DMS53 (cell line): ENCODE results near the gene PTCD2.
A peak's percentile ranks its signal among the peaks of the same experiment; 100 is the strongest.
"Not testable (repeated sequence)": the region's sequence is repeated elsewhere in the genome, so short reads cannot be mapped to it uniquely, and the experiment has no call there.

Source experiments
- DNase-seq: peaks from one replicate; lab custom pipeline; 2025; lab: John Stamatoyannopoulos, UW

The PTCD2 gene

DNA sequence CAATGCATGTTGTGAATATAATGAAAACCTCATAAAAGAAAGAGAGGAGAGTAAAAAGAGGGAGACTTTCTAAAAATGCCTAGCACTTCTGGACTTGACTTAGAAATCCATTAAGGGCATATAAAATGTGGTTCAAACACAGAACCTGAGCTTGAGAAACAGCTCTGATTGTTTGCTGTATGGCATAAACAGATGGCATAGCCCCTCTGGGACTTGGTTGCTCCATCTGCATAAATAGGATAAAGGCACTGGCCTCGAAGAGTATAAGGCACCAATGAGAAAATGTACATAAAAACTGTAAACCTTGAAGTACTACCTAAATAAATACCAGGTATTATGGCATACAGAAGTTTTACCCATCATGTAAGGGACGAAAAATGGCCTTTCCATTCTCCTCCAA lies 23.9 kb upstream of the PTCD2 start:
- no peak for DNase-seq

DNA sequence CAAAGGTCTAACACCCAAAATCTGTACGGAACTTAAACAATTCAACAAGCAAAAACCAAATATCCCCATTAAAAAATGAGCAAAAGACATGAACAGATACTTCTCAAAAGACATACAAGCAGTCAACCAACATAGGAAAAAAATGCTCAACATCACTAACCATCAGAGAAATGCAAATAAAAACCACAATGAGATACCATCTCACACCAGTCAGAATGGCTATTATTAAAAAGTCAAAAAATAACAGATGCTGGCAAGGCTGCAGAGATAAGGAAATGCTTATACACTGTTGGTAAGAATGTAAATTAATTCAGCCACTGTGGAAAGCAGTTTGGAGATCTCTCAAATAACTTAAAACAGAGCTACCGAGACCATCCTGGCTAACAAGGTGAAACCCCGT lies 22.0 kb upstream of the PTCD2 start:
- not testable (repeated sequence) for DNase-seq

DNA sequence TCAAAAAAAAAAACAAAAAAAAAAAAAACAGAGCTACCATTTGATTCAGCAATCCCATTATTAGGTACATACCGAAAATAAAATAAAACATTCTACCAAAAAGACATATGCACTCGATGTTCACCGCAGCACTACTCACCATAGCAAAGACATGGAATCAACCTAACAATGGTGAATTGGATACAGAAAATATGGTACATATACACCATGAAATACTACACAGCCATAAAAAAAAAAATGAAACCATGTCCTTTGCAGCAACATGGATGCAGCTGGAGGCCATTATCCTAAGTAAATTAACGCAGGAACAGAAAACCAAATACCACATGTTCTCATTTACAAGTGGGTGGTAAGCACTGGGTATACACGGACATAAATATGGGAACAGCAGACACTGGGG lies 21.5 kb upstream of the PTCD2 start:
- no peak for DNase-seq

DNA sequence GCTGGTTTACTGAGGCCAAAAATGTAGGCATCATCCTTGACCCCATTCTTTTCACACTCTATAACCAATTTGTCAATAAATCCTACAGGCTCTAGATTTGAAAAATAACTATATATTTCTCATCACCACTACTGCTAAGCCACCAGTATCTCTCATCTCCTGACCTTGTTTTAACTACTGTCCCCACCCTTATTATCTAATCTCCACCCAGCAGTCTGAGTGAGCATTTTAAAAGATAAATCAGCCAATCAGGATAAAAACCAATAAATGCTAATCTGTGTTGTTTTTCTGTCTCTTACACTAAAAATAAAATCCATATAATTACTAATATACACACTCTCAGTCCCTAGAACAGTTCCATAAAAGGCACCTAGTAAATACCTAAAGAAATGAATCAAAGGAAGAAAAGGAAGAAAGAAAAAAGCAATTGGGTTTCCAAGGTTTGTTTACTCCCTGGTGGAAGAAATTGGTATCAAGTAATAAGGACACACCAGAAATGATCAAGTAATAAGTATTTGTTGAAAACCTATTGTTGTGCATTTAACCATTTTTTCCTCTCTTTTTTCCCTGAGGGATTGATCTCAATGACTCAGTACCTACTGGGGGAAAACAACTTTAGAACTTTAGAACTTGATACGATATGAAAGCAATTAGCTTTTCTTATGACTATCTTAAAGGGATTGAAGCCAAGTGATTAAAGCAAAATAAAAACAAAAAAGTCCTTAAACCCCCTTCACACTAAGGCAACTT lies 19.4 kb upstream of the PTCD2 start:
- DNase-seq, result no peak

DNA sequence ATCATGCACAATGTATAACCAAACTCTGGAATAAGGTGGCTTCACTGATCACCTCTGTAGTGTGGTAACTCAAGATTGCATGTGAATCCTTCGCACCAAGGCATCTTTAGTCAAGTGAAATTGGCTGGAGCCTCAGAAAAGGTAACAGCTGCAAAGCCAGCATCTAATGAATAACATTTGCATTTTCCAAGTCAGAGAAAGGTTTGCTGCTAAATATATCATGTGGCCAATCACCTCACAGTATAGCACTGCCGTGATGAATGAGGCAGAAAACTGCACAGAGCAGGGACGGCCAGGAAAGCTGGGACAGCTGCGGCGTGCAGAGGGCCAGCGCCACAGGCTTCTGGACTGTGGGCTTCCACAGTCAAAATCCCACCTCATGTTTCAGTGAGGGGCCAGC lies 18.6 kb upstream of the PTCD2 start:
- DNase-seq, result no peak

DNA sequence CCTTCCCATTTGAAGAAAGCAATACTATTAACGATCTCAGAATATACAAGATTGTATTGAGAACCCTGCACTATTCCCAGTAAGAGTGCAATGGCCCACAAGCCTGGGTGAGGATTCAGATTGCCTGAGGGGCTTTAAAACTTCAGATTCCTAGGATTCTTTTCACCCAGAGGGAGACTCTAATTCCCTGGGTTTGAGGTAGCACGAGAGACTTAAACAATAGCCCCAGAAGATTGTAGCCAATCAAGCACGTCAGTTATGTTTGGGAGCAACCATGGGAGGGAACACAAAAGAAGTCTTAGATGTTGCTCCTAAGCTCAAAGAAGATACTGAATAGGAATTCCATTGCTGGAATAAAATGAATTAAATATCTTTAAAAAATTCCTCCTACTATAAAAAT lies 18.0 kb upstream of the PTCD2 start:
- no peak for DNase-seq

DNA sequence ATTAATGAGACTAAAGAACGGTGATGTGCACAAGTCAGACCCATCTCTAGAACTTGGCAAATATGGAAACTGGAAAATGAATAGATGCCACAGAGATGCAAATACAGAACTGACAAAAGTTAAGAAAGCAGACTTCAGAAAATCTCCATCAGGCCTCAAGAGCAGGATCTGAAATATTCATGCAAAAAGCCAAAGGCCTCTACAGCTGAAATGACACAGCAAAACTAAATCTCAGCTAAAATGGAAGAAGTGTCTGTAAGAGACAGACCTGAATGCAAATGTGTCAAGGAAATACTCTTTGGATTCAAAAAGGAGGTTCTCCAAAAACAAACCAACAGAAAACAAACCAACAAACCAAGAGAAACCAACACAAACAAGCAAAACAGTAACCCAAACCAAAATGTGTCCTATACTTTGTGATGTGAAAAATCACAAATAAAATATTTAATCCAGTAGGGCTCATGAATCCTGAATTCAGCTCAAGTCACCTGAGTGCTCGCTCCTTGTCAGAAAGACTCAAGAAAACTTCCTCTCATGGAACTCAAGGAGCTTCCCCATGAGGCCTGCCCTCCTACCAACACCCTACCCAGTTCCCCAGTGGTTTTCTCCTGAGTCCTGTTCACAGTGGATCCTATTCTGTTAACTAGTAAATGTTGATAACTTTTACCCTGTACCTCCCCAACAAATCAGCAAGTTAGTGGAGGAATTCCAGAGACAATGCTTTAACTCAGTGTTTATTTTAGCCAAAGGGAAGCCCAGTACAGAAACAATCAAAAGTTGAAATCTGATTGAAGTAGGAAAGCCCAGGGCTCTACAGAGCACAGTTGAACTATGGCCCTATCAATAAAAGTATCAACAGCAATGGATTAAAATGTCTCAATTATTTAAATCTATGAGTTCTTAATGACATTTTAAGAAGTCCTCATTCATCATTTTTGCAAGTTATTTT lies 14.7 kb upstream of the PTCD2 start:
- DNase-seq, result no peak

DNA sequence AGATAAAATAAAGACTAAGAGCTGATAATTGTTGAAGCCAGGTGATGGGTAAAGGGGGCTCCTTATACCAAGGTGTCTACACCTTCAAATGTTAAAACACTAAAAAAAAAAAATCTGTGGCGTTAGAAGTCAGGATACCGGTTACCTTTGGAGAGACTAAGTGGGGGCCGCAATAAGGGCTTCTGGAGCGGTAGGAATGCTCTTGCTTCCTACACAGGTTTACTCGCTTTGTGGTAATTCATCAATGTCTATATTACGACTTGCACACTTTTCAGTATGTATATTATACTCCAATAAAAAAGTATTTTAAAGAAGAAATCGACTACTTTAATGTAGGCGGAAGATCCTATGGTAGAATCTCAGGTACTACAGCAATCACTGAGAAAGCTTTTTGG lies 12.6 kb upstream of the PTCD2 start:
- peak; percentile 73 for DNase-seq

DNA sequence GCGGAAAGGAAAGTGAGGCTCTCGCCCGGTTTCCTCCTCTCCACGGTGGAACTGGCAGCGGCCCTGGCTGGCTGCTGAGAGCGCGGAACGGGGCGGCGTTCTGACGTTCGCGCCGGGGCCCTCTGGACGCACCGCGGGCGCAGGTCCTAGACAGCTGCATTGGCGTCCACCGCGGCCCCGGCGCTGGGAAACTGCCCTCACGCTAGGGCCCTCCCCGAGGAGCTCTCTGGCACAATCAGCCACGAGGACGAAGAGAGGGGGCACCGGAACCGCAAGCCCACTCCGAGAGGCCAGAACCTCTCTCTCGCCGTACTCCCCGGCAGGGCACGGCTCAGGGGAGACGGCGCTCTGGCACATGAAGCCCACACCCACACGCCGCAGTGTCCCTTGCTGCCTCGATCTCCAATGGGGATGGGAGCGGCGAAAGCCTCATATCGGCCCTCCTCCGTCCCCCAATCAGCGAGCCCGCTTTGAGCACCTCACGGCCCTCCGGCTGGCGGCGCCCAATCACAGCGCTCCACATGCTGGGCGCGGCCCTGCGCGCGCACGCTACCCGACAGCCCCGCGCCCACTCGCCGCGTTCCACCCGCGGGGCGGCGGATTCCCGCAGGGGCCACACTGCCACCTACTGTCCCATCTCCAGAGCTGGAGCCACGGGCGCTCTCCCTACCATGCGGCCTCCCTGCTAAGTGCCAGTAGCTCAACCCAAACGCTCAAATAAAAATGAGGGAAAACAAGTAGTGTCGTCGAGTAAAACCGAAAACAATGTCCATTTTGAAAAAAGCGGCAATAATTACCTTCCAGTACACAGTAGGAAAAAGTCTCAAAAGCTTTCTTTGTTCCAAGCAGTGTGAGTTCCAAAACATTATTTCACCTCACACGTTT lies 12.0 kb upstream of the PTCD2 start:
- DNase-seq, result peak; percentile 99

DNA sequence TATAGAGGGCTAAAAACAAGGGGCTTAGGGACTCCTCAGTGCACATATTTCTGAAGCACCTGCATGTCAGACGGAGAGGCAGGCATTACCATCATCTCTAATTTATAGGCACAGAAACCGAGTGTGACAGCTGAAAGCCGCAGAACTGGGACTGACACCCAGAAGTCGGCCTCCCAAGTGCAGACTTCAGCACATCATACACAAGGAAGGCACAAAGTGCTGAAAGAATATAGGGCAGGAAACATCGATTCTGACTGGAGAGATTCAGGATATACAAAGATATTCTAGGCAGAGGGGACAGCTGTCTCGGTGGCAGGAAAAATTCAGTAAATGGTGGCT lies 11.4 kb upstream of the PTCD2 start:
- DNase-seq, result no peak

DNA sequence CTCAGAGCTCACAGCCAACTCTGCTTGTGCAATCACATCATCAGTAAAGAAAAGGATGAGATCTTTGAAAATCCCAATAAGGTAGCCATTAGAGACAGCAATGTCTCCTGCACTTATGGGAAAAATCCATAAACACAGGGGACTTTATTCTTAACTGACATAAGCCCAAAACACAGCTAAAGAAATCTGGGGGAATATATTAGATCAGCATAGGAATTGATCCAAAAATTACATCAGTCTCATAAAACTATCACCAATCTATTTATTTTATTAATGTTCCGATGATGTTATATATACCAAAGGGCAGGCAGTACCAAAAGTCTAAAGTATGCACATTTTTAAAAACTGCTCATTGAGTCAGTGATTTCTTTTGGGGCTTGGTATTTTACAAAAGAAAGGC lies 7.0 kb upstream of the PTCD2 start:
- no peak for DNase-seq

DNA sequence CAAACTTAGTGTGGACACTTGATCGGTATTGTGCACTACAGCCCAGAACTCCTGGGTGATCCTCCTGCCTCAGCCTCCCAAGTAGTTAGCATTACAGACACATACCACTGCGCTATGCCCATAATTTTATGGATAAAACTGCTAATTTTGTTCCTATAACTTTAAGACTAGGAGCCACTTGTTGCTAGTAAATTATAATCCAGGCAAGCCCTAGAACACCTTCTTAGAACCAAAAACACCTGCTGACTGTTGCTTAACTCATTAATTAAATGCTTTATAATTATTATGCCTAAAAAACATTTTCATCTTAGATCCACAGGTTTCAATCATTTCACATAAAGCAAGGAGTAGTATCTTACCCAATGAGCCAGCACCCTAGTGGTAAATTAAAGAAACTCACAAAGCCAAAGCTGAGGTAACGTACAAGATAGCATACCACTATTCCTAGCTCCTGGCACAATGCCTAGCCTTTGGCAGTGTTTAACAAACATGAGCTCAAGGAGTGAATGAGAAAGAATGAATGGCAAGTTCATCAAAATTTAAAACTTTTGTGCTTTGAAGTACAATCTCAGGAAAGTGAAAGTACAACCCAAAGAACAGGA lies 5.5 kb upstream of the PTCD2 start:
- DNase-seq, result peak; percentile 31

DNA sequence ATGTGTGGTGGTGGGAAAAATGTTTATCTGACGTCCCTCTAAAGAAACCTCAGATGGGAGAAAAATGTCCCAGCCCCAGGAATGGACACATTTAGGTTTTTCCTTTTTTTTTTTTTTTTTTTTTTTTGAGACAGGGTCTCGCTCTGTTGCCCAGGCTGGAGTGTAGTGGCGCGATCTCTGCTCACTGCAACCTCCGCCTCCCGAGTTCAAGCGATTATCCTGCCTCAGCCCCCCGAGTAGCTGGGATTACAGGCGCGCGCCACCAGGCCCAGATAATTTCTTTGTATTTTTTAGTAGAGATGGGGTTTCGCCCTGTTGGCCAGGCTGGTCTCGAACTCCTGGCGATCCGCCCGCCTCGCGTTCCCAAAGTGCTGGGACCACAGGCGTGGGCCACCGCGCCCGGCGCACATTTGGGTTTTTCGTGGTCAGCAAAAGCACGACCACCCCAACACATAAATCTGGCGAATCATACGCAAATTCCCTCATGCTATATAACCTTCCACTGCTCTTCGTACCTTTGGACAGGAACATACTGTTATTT lies 668 bp upstream of the PTCD2 start:
- DNase-seq, result not testable (repeated sequence)

DNA sequence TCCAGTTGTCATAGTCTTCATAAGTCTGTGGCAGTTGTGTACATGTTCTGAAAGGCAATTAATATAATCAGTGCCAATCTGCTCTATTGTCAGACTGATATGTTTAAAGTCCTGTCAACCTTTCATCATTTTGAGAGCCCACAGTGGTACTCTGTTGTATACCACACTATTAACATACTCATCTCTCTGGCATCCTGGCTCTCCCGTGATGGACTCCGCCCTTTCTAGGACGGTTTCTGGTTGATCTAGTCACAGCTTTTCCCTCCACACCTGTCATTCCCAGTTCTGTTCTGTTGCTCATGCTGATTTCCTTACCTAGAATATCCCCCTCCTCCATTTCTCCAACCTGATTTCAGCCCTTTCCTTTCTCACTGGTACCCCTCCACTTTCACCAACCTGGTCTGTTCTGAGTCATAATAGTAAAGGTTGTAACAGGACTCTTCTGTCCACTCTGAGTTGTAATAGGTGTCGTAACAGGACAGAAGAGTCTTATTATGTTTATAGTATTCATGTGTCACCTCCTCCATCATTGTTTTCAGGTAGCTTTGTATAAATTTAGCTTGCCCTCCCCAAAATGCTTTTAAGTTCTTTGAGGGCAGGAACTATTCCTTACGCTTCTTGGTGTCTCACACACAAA lies 4.1 kb downstream of the PTCD2 start:
- no peak for DNase-seq

DNA sequence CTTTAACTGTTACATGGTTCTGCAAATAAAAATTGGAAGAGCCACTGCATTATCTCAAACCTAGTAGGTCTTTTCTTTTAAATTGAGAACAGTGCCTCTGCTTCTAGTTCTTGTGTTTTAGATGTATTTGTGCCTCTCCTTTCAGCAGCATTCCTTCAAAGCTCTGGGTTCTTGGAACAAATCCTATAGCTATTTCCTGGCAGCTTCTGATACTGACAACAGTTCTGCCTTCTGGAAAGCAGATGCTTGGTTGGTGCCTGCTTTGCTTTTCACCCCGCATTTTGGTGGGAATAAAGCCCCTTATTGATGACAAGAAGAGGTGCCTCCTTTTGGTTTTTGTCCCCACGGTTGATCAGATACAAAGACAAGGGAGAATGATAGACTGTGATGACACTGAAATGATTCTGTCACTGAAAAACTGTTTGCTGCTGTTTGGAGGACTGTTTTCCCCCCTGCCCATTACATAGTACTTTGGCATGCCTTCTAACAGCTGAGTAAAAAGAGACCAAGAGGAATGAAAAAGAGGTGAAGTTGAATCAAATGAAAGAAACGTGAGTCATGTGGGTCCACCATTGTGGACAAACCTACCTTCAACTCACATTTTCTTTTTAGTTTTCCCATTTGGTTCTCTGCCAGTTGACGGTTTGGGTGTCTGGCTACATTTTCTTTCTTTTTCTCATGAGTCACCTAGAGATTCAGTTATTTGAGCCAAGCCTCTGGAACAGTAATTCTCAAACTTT lies 5.6 kb downstream of the PTCD2 start:
- no peak for DNase-seq

DNA sequence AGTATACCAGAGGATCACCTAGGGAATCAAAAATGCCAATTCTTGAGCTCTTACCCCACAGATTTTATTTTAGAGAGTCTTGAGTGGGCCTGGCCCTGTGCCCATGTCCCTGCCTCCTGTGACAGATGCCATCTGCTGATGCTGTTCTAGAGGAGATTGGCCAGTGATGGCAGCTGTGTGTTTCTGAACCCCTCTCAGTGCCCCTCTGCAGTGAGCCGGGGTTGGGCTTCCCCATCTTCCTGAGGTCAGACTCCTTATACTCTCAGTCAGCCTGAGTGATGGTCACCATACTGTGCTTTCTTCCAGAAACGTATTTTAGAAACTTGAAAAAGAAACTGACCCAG lies 6.1 kb downstream of the PTCD2 start:
- no peak for DNase-seq

DNA sequence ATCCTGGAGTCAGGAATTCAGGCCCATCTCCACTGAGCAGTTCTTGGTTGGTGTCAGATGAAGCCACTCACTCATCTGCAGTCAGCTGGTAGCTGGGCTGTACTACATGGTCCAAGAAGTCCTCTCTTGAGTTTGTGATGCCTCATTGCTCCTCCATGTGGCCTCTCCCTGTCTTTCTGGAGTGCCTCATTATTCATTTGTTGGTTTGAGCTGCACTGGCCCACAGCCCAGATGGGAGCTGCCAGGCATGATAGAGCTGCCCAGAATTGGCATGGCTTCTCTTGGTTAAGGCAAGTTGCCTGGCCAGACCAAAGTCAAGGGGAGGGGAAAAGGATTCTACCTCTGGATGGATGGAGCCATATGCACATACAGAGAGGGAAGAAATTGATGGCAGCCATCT lies 8.0 kb downstream of the PTCD2 start:
- DNase-seq, result peak; percentile 58

DNA sequence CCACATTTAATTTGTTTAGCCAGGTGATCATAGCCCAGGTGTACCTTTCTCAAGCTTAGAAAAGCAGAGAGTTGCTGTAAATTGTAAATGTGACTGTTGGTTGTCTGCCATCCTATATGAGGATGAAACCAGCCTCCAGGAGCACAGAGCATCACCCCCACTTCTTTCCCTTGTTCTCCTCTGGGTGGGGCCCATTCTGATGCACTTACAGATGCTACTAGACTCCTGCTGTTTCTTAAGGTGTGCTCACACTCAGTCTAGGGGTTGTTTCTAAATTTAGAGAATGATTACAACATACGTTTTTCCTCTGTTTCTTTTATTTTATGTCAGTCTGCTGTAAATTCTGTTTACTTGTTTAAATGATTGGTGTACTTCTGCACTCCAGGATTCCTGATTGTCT lies 10.5 kb downstream of the PTCD2 start:
- no peak for DNase-seq

DNA sequence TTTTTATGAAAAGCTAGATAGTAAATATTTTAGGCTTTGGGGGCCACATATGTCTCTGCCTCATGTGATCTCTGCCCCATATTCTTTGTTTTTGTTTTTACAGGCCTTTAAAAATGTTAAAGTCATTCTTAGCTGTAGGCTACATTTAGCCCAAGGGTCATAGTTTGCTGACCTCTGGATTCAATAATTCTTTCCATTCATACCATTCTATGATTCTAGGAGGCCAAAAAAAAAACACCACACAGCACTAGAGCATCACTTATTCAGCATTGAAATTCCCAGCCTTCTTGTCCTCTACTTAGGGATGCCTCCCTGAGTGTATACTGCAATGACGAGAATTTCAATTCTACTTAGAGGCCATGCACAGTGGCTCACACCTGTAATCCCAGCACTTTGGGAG lies 17.0 kb downstream of the PTCD2 start:
- no peak for DNase-seq

DNA sequence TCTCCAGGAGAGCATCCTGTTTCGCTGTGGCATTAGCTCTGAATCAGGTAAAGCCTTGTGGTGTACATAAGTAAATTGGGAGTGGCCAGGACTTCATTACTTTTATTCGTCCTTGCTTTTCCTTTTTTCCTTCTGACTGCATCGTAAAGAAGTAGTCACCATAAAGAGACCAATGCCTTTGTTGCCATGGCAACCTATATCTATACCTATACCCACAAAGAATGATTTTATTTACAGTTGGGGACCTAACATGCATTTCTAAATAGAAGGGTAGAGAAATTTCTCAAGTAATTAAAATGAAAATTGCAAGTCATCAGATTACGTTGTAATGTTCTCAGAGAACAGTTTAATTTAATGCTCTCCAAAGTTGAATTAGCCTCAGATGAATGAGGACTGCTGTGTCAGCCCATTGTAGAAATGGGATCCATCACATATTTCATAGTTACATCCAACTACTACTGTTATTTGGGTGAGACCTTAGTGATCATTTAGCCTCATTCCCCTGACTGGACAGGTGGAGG lies 18.6 kb downstream of the PTCD2 start:
- no peak for DNase-seq
